Measurements from ENCODE around the gene NFAM1.

NFAM1 gene

GRCh38 chr22:42436404-42436803 is 4.2 kb upstream of the NFAM1 start:
- ChIA-PET POLR2A (interaction anchor here (1.0 kb wide), 2 partner anchors 27 to 67 kb away, joined by 3 read pairs; no protein-coding TSS in a partner anchor), CTCF (interaction anchor here (0.6 to 3.4 kb wide), 17 partner anchors 8 to 470 kb away, joined by 3 to 19 read pairs (median 5); partner anchors contain the start of gene NDUFA6)
- Histone ChIP-seq H3K4me1 (ENCODE audit: control insufficient read depth, insufficient read depth, low read length) (peaks cover 9% of the 10 kb centered on the region; the same call in 1 of the 2 replicates), H3K4me3 (ENCODE audit: low read depth, low read length) (no peak overlapping the region), H3K9me3 (ENCODE audit: control insufficient read depth, insufficient read depth, low read depth, low read length) (no peaks in the 10 kb centered on the region), H3K36me3 (ENCODE audit: control insufficient read depth in 2 of 2, insufficient read depth in 1 of 2, low read length in 2 of 2) (no peaks in the 10 kb centered on the region), H3K27ac (ENCODE audit: extremely low read depth, low read depth, low read length) (no peak overlapping the region)
- TF ChIP-seq ZNF302 (tag by site-specific recombination; IDR thresholded peaks at IDR 0.05; ENCODE audit: low read depth) (no peak), ZNF133 (tag by site-specific recombination; IDR thresholded peaks at IDR 0.05) (no peak), HOXD13 (CRISPR knock-in tag; IDR thresholded peaks at IDR 0.05; ENCODE audit: borderline replicate concordance) (no peak), ZNF610 (tag by site-specific recombination; IDR thresholded peaks at IDR 0.05; ENCODE audit: borderline replicate concordance) (no peak), PRDM6 (tag by site-specific recombination; IDR thresholded peaks at IDR 0.05) (no peak), ZNF747 (tag by site-specific recombination; IDR thresholded peaks at IDR 0.05) (no peak), ZFP37 (tag by site-specific recombination; IDR thresholded peaks at IDR 0.05) (no peak), ZNF10 (tag by site-specific recombination; IDR thresholded peaks at IDR 0.05) (no peak), GLIS2 (tag by site-specific recombination; IDR thresholded peaks at IDR 0.05) (no peak), MEIS1 (CRISPR knock-in tag; IDR thresholded peaks at IDR 0.05; ENCODE audit: borderline replicate concordance) (no peak), ZIC2 (tag by site-specific recombination; IDR thresholded peaks at IDR 0.05) (no peak), ZBTB8A (tag by site-specific recombination; IDR thresholded peaks at IDR 0.05) (no peak), FEZF1 (tag by site-specific recombination; IDR thresholded peaks at IDR 0.05) (no peak), ZNF623 (tag by site-specific recombination; IDR thresholded peaks at IDR 0.05) (no peak), KLF8 (tag by site-specific recombination; IDR thresholded peaks at IDR 0.05) (no peak)
- TF ChIP-seq, protein P1, sequence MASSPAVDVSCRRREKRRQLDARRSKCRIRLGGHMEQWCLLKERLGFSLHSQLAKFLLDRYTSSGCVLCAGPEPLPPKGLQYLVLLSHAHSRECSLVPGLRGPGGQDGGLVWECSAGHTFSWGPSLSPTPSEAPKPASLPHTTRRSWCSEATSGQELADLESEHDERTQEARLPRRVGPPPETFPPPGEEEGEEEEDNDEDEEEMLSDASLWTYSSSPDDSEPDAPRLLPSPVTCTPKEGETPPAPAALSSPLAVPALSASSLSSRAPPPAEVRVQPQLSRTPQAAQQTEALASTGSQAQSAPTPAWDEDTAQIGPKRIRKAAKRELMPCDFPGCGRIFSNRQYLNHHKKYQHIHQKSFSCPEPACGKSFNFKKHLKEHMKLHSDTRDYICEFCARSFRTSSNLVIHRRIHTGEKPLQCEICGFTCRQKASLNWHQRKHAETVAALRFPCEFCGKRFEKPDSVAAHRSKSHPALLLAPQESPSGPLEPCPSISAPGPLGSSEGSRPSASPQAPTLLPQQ (tag by site-specific recombination; IDR thresholded peaks at IDR 0.05): no peak
- TF ChIP-seq, protein P2, sequence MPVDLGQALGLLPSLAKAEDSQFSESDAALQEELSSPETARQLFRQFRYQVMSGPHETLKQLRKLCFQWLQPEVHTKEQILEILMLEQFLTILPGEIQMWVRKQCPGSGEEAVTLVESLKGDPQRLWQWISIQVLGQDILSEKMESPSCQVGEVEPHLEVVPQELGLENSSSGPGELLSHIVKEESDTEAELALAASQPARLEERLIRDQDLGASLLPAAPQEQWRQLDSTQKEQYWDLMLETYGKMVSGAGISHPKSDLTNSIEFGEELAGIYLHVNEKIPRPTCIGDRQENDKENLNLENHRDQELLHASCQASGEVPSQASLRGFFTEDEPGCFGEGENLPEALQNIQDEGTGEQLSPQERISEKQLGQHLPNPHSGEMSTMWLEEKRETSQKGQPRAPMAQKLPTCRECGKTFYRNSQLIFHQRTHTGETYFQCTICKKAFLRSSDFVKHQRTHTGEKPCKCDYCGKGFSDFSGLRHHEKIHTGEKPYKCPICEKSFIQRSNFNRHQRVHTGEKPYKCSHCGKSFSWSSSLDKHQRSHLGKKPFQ (tag by site-specific recombination; IDR thresholded peaks at IDR 0.05): no peak

DNA sequence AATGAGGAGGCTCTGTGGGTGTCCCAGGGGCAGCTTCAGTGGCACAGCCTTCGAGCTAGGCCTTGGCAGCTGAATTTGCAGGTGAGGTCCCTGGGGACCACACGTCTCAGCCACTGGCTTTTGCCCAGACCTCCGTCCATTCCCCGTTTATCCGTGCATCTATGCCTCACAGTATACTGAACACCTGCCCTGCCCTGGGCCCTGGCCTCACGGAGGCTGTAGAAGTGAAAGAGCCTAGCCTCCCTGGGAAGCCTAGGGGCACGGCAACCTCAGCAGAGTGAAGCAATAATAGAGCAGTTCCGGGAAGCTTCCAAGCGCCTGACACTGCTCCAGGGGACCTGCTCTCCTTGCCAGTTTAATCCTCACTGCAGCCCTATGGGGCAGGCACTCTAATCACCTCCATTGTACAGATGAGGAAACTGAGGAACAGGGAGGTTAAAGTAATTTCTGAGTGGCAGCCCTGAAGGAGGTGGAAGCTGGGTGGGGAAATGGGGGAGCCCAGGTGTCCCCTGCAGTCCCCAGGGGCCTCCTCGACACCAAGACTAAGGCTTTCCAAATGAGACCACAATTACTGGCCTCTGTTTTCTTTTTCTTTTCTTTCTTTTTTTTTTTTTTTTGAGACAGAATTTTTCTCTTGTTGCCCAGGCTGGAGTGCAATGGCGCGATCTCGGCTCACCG is 2.7 kb upstream of the NFAM1 start:
- Histone ChIP-seq H3K4me1 (ENCODE audit: control insufficient read depth, insufficient read depth, low read length) (peaks cover 9% of the 10 kb centered on the region; the same call in 1 of the 2 replicates), H3K4me3 (ENCODE audit: low read depth, low read length) (no peak overlapping the region), H3K36me3 (ENCODE audit: control insufficient read depth in 2 of 2, insufficient read depth in 1 of 2, low read length in 2 of 2) (no peaks in the 10 kb centered on the region), H3K9me3 (ENCODE audit: control insufficient read depth, insufficient read depth, low read depth, low read length) (no peaks in the 10 kb centered on the region), H3K27ac (ENCODE audit: extremely low read depth, low read depth, low read length) (peak overlapping the region; percentile 27; the same call in 1 of the 2 replicates)
- POLR2A ChIA-PET: interaction anchor here (0.6 to 1.6 kb wide), 4 partner anchors 9 to 66 kb away, joined by 3 to 7 read pairs (median 4); no protein-coding TSS in a partner anchor
- TF ChIP-seq ZNF184 (tag by site-specific recombination; IDR thresholded peaks at IDR 0.05) (no peak), ZNF148 (tag by site-specific recombination; IDR thresholded peaks at IDR 0.05; ENCODE audit: borderline replicate concordance) (no peak), OVOL3 (tag by site-specific recombination; IDR thresholded peaks at IDR 0.05) (no peak), ZNF621 (tag by site-specific recombination; IDR thresholded peaks at IDR 0.05) (no peak), OSR2 (tag by site-specific recombination; IDR thresholded peaks at IDR 0.05) (peak; percentile 3; the same call in 1 of the 2 replicates), SALL2 (tag by site-specific recombination; IDR thresholded peaks at IDR 0.05; ENCODE audit: borderline replicate concordance) (no peak), ZNF341 (tag by site-specific recombination; IDR thresholded peaks at IDR 0.05; ENCODE audit: low read depth) (peak; percentile 37; the same call in 1 of the 2 replicates)
- CTCF ChIA-PET: interaction anchor here (0.5 to 3.4 kb wide), 10 partner anchors 9 to 672 kb away, joined by 3 to 19 read pairs (median 5); no protein-coding TSS in a partner anchor

All from HEK293 (cell line).